ENCODE data around the gene SSR4.

GRCh38 chrX:153782313-153782712 lies 12.2 kb upstream of the SSR4 start:
- TF ChIP-seq, protein P1, sequence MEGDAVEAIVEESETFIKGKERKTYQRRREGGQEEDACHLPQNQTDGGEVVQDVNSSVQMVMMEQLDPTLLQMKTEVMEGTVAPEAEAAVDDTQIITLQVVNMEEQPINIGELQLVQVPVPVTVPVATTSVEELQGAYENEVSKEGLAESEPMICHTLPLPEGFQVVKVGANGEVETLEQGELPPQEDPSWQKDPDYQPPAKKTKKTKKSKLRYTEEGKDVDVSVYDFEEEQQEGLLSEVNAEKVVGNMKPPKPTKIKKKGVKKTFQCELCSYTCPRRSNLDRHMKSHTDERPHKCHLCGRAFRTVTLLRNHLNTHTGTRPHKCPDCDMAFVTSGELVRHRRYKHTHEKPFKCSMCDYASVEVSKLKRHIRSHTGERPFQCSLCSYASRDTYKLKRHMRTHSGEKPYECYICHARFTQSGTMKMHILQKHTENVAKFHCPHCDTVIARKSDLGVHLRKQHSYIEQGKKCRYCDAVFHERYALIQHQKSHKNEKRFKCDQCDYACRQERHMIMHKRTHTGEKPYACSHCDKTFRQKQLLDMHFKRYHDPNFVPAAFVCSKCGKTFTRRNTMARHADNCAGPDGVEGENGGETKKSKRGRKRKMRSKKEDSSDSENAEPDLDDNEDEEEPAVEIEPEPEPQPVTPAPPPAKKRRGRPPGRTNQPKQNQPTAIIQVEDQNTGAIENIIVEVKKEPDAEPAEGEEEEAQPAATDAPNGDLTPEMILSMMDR (conservative IDR thresholded peaks at IDR 0.05): no peak
- TF ChIP-seq ZFX (IDR thresholded peaks at IDR 0.05): no peak

Data from C4-2B (cell line).